H1 (cell line): ENCODE results near the gene FHDC1.

ENCODE experiments used
- ZNF274 ChIP-seq: IDR thresholded peaks from 2 replicates; pipeline ENCODE4 v1.7.0; 2012; ENCODE audit warnings: low read length, borderline replicate concordance; ENCODE audit errors: extremely low read depth
- TF ChIP-seq, protein P1 (sequence below), 3 experiments: IDR thresholded peaks; 1 replicate in 2 of 3; 2 replicates in 1 of 3; pipeline versions ENCODE4 v1.5.1 to v1.6.1; 2011; ENCODE audit warnings: low read length in 3 of 3, mild to moderate bottlenecking in 3 of 3, inconsistent platforms in 2 of 3, low read depth in 1 of 3, moderate library complexity in 1 of 3; ENCODE audit not compliant: insufficient read depth in 1 of 3; ENCODE audit errors: control extremely low read depth in 1 of 3
- TF ChIP-seq, protein P2 (sequence below): fragments of 300-600 bp; sonication (generic); IDR thresholded peaks from 2 replicates; pipeline ENCODE4 v1.7.1; 2012; ENCODE audit warnings: low read length, moderate library complexity, mild to moderate bottlenecking, inconsistent platforms; ENCODE audit not compliant: insufficient replicate concordance

DNA sequence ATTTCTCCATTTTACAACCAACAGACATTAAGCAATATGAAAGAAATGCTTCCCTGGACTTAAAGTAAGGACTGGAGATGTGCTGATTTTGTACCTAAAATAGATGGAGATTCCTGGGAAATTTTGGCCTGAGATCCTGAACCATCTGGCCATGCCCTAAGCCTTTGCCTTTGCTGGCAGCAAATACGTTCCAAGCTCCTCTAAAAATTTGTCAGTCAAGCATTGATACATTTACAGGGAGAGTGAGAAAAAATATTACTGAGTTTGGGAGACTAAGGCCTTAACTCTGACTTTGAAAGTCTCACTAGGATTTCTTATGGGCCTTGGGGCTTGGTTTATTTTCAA is 63.9 kb downstream of the FHDC1 start:
- TF ChIP-seq, protein P1, sequence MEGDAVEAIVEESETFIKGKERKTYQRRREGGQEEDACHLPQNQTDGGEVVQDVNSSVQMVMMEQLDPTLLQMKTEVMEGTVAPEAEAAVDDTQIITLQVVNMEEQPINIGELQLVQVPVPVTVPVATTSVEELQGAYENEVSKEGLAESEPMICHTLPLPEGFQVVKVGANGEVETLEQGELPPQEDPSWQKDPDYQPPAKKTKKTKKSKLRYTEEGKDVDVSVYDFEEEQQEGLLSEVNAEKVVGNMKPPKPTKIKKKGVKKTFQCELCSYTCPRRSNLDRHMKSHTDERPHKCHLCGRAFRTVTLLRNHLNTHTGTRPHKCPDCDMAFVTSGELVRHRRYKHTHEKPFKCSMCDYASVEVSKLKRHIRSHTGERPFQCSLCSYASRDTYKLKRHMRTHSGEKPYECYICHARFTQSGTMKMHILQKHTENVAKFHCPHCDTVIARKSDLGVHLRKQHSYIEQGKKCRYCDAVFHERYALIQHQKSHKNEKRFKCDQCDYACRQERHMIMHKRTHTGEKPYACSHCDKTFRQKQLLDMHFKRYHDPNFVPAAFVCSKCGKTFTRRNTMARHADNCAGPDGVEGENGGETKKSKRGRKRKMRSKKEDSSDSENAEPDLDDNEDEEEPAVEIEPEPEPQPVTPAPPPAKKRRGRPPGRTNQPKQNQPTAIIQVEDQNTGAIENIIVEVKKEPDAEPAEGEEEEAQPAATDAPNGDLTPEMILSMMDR (IDR thresholded peaks at IDR 0.05; ENCODE audit: control extremely low read depth in 1 of 3, insufficient read depth in 1 of 3, low read depth in 1 of 3, low read length in 3 of 3) = no peak
- TF ChIP-seq, protein P2, sequence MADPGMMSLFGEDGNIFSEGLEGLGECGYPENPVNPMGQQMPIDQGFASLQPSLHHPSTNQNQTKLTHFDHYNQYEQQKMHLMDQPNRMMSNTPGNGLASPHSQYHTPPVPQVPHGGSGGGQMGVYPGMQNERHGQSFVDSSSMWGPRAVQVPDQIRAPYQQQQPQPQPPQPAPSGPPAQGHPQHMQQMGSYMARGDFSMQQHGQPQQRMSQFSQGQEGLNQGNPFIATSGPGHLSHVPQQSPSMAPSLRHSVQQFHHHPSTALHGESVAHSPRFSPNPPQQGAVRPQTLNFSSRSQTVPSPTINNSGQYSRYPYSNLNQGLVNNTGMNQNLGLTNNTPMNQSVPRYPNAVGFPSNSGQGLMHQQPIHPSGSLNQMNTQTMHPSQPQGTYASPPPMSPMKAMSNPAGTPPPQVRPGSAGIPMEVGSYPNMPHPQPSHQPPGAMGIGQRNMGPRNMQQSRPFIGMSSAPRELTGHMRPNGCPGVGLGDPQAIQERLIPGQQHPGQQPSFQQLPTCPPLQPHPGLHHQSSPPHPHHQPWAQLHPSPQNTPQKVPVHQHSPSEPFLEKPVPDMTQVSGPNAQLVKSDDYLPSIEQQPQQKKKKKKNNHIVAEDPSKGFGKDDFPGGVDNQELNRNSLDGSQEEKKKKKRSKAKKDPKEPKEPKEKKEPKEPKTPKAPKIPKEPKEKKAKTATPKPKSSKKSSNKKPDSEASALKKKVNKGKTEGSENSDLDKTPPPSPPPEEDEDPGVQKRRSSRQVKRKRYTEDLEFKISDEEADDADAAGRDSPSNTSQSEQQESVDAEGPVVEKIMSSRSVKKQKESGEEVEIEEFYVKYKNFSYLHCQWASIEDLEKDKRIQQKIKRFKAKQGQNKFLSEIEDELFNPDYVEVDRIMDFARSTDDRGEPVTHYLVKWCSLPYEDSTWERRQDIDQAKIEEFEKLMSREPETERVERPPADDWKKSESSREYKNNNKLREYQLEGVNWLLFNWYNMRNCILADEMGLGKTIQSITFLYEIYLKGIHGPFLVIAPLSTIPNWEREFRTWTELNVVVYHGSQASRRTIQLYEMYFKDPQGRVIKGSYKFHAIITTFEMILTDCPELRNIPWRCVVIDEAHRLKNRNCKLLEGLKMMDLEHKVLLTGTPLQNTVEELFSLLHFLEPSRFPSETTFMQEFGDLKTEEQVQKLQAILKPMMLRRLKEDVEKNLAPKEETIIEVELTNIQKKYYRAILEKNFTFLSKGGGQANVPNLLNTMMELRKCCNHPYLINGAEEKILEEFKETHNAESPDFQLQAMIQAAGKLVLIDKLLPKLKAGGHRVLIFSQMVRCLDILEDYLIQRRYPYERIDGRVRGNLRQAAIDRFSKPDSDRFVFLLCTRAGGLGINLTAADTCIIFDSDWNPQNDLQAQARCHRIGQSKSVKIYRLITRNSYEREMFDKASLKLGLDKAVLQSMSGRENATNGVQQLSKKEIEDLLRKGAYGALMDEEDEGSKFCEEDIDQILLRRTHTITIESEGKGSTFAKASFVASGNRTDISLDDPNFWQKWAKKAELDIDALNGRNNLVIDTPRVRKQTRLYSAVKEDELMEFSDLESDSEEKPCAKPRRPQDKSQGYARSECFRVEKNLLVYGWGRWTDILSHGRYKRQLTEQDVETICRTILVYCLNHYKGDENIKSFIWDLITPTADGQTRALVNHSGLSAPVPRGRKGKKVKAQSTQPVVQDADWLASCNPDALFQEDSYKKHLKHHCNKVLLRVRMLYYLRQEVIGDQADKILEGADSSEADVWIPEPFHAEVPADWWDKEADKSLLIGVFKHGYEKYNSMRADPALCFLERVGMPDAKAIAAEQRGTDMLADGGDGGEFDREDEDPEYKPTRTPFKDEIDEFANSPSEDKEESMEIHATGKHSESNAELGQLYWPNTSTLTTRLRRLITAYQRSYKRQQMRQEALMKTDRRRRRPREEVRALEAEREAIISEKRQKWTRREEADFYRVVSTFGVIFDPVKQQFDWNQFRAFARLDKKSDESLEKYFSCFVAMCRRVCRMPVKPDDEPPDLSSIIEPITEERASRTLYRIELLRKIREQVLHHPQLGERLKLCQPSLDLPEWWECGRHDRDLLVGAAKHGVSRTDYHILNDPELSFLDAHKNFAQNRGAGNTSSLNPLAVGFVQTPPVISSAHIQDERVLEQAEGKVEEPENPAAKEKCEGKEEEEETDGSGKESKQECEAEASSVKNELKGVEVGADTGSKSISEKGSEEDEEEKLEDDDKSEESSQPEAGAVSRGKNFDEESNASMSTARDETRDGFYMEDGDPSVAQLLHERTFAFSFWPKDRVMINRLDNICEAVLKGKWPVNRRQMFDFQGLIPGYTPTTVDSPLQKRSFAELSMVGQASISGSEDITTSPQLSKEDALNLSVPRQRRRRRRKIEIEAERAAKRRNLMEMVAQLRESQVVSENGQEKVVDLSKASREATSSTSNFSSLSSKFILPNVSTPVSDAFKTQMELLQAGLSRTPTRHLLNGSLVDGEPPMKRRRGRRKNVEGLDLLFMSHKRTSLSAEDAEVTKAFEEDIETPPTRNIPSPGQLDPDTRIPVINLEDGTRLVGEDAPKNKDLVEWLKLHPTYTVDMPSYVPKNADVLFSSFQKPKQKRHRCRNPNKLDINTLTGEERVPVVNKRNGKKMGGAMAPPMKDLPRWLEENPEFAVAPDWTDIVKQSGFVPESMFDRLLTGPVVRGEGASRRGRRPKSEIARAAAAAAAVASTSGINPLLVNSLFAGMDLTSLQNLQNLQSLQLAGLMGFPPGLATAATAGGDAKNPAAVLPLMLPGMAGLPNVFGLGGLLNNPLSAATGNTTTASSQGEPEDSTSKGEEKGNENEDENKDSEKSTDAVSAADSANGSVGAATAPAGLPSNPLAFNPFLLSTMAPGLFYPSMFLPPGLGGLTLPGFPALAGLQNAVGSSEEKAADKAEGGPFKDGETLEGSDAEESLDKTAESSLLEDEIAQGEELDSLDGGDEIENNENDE = no peak
- no peak for TF ChIP-seq ZNF274
